Daoy (cell line): Measurements from ENCODE around the gene GCK. TPM values are rescaled to one million over a fixed set of nuclear protein-coding genes. Genes with fewer than 3 reads are reported as not detected.

Experiments used
- DNase-seq: peaks from one replicate; pipeline ENCODE4 v3.0.0-alpha.2; 2015; ENCODE audit warnings: low read depth
- total RNA-seq: library from RNA; depleted of rRNA; stranded (reverse); fragments of >200 nt; shearing (Covaris generic); gene quantifications from 2 replicates; pipeline ENCODE4 v1.2.3, GENCODE V29; 2014

GCK gene
- total RNA-seq, 1 experiment from 2014 or later: 0.46 TPM

- no peak for DNase-seq
Measured at GRCh38 chr7:44104860-44105771, 84.1 kb downstream of the GCK start.

- DNase-seq: no peak
Measured at GRCh38 chr7:44103923-44104859, 85.0 kb downstream of the GCK start, which contains the start of gene AEBP1. Gene AEBP1, plus strand, starts transcription at chr7:44104345. Its CDS starts 321 bp downstream, at chr7:44104666.

- DNase-seq: no peak
Measured at GRCh38 chr7:44103566-44103922, 85.7 kb downstream of the GCK start.

- no peak for DNase-seq
Measured at GRCh38 chr7:44102846-44103565, 86.2 kb downstream of the GCK start.

- peak; percentile 60 for DNase-seq
Measured at GRCh38 chr7:44101966-44102845, 87.0 kb downstream of the GCK start.

GRCh38 chr7:44101303-44101965, 87.8 kb downstream of the GCK start:
- DNase-seq: no peak

- DNase-seq: peak; percentile 62
Measured at GRCh38 chr7:44100458-44101302, 88.6 kb downstream of the GCK start.

- no peak for DNase-seq
Measured at GRCh38 chr7:44099669-44100068, 89.6 kb downstream of the GCK start.

- DNase-seq: no peak
Measured at GRCh38 chr7:44098092-44099068, 90.9 kb downstream of the GCK start.

- DNase-seq: no peak
Measured at GRCh38 chr7:44097064-44097932, 91.9 kb downstream of the GCK start.

GRCh38 chr7:44096326-44096881, 92.8 kb downstream of the GCK start:
- DNase-seq: no peak

GRCh38 chr7:44095781-44096180, 93.5 kb downstream of the GCK start:
- DNase-seq: no peak

- no peak for DNase-seq
Measured at GRCh38 chr7:44094883-44095592, 94.2 kb downstream of the GCK start.

- no peak for DNase-seq
Measured at GRCh38 chr7:44094365-44094764, 94.9 kb downstream of the GCK start.
